SU-DHL-6 (cell line): Measurements from ENCODE around the gene C20orf204.

Experiments used
- H2AFZ ChIP-seq: fragments of 200-600 bp; sonication (generic); 2 replicates; pipeline ENCODE4 v1.6.1; 2014; ENCODE audit warnings: low read depth, mild to moderate bottlenecking, moderate library complexity, mixed read lengths, antibody characterized with exemption, low read length; ENCODE audit not compliant: severe bottlenecking
- H3F3A ChIP-seq: fragments of 200-600 bp; shearing (Covaris generic); 2 replicates; pipeline ENCODE4 v1.6.0; 2016; ENCODE audit warnings: antibody characterized with exemption, mild to moderate bottlenecking; ENCODE audit not compliant: insufficient read depth
- H3K27ac ChIP-seq: fragments of 200-600 bp; sonication (generic); 2 replicates; pipeline ENCODE4 v1.5.1; 2016; ENCODE audit warnings: low read depth, mild to moderate bottlenecking, low read length, moderate library complexity, mixed read lengths
- H3K27me3 ChIP-seq: fragments of 200-600 bp; sonication (generic), shearing (Covaris generic); 2 replicates; pipeline ENCODE4 v1.6.0; 2014; ENCODE audit warnings: mild to moderate bottlenecking, low read length
- H3K36me3 ChIP-seq: fragments of 200-600 bp; sonication (generic); 2 replicates; pipeline ENCODE4 v1.6.1; 2014; ENCODE audit warnings: mild to moderate bottlenecking, low read length, mixed read lengths
- H3K4me2 ChIP-seq: fragments of 300-600, 200-600 bp; shearing (Covaris generic), sonication (generic); 2 replicates; pipeline ENCODE4 v1.6.0; 2014; ENCODE audit warnings: low read length, low read depth, mild to moderate bottlenecking; ENCODE audit not compliant: poor library complexity, severe bottlenecking
- H3K4me3 ChIP-seq: fragments of 200-600 bp; sonication (generic); 2 replicates; pipeline ENCODE4 v1.5.1; 2014; ENCODE audit warnings: antibody characterized with exemption, low read length, mild to moderate bottlenecking, mixed read lengths; ENCODE audit not compliant: insufficient read depth, poor library complexity, severe bottlenecking
- H3K79me2 ChIP-seq: fragments of 200-600 bp; sonication (generic); 2 replicates; pipeline ENCODE4 v1.6.1; 2014; ENCODE audit warnings: mild to moderate bottlenecking, low read length, moderate library complexity; ENCODE audit not compliant: insufficient read depth
- H3K9ac ChIP-seq: fragments of 200-600 bp; sonication (generic); 2 replicates; pipeline ENCODE4 v1.7.0; 2014; ENCODE audit warnings: mild to moderate bottlenecking, low read length
- H3K9me2 ChIP-seq: fragments of 200-600 bp; sonication (generic); replicated peaks from 2 replicates; pipeline ENCODE4 v1.6.1; 2014; ENCODE audit warnings: low read length; ENCODE audit not compliant: insufficient read depth
- H3K9me3 ChIP-seq: fragments of 200-600 bp; sonication (generic); 2 replicates; pipeline ENCODE4 v1.6.1; 2014; ENCODE audit warnings: low read length, mixed read lengths; ENCODE audit not compliant: insufficient read depth
- H4K20me1 ChIP-seq: fragments of 200-600 bp; sonication (generic); 2 replicates; pipeline ENCODE4 v1.6.1; 2014; ENCODE audit warnings: low read depth, mild to moderate bottlenecking, antibody characterized with exemption, low read length, moderate library complexity, mixed read lengths
- CTCF ChIP-seq: fragments of 200-600 bp; sonication (generic); IDR thresholded peaks from one replicate; pipeline ENCODE4 v1.5.1; 2017; ENCODE audit warnings: antibody characterized with exemption, mild to moderate bottlenecking, low read length, moderate library complexity; ENCODE audit not compliant: insufficient read depth, poor library complexity, severe bottlenecking
- EZH2phosphoT487 ChIP-seq: fragments of 200-600 bp; sonication (generic), shearing (Covaris generic); conservative IDR thresholded peaks from 2 replicates; pipeline ENCODE4 v1.6.1; 2018; ENCODE audit warnings: mild to moderate bottlenecking, antibody characterized with exemption, low read length, moderate library complexity, mixed read lengths

Gene C20orf204

GRCh38 chr20:64077541-64077875 is 41.5 kb downstream of the C20orf204 start:
- no peaks in the 10 kb centered on the region for H3K9me2 ChIP-seq
- no peak overlapping the region for H2AFZ ChIP-seq
- peak overlapping the region; percentile 87 for H3K4me2 ChIP-seq
- H3K9ac ChIP-seq: peak overlapping the region; percentile 91
- no peaks in the 10 kb centered on the region for H3K9me3 ChIP-seq
- peak overlapping the region; percentile 95 for H3K27ac ChIP-seq
- H3K4me3 ChIP-seq: peak overlapping the region; percentile 68
- no peaks in the 10 kb centered on the region for H3K36me3 ChIP-seq
- H3F3A ChIP-seq: peaks cover 36% of the 10 kb centered on the region
- no peaks in the 10 kb centered on the region for H3K27me3 ChIP-seq
- H4K20me1 ChIP-seq: no peaks in the 10 kb centered on the region
- no peaks in the 10 kb centered on the region for H3K79me2 ChIP-seq
- TF ChIP-seq EZH2phosphoT487: no peak
- TF ChIP-seq CTCF: no peak

GRCh38 chr20:64077876-64078551 is 42.0 kb downstream of the C20orf204 start:
- H3K36me3 ChIP-seq: no peaks in the 10 kb centered on the region
- peak overlapping the region; percentile 87 for H3K4me2 ChIP-seq
- H3K9me3 ChIP-seq: no peaks in the 10 kb centered on the region
- H3K9me2 ChIP-seq: no peaks in the 10 kb centered on the region
- no peaks in the 10 kb centered on the region for H3K27me3 ChIP-seq
- peak overlapping the region; percentile 95 for H3K27ac ChIP-seq
- peak overlapping the region; percentile 68 for H3K4me3 ChIP-seq
- peak overlapping the region; percentile 91 for H3K9ac ChIP-seq
- no peaks in the 10 kb centered on the region for H3K79me2 ChIP-seq
- no peaks in the 10 kb centered on the region for H4K20me1 ChIP-seq
- H3F3A ChIP-seq: peaks cover 36% of the 10 kb centered on the region
- TF ChIP-seq EZH2phosphoT487 (no peak), CTCF (no peak)
- H2AFZ ChIP-seq: no peak overlapping the region

GRCh38 chr20:64078934-64079272 is 42.9 kb downstream of the C20orf204 start:
- Histone ChIP-seq H4K20me1 (no peaks in the 10 kb centered on the region), H2AFZ (no peak overlapping the region), H3K9me2 (no peaks in the 10 kb centered on the region), H3K9ac (peak overlapping the region; percentile 91), H3F3A (peaks cover 36% of the 10 kb centered on the region), H3K4me3 (peak overlapping the region; percentile 68), H3K27ac (peak overlapping the region; percentile 95), H3K4me2 (peak overlapping the region; percentile 87), H3K27me3 (no peaks in the 10 kb centered on the region), H3K9me3 (no peaks in the 10 kb centered on the region), H3K36me3 (no peaks in the 10 kb centered on the region), H3K79me2 (no peaks in the 10 kb centered on the region)
- TF ChIP-seq CTCF: no peak
- no peak for TF ChIP-seq EZH2phosphoT487
